Measurements from ENCODE around the gene OR4D5. TPM values are rescaled to one million over a fixed set of nuclear protein-coding genes. Genes with fewer than 3 reads are reported as not detected.

The OR4D5 gene
- total RNA-seq, 1 experiment from 2014 or later: not detected

DNA sequence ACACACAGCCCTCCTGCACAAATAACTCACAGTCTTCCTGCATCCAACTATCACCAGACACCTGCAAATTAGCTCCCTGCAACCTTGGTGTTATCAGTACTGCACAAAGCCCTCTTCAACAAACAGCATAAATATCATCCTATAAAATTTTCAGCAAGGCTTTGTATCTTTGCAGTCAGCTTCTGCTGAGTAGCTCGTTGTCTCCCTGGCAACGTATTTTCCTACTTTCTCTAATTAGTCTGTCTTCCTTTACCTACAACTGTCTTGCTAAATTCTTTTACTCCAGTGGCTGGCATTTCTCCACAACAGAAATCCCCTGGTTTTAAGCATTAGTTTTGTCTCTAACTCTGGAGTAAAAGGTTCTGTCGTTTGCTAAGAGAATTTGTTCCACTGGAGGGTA, 33.6 kb upstream of the OR4D5 start:
- no peaks in the 10 kb centered on the region for H3K36me3 Mint-ChIP-seq (ENCODE audit: insufficient read depth, unreplicated experiment)
- no peak overlapping the region for H3K27ac Mint-ChIP-seq (ENCODE audit: unreplicated experiment)
- Histone ChIP-seq H3K9me3 (no peaks in the 10 kb centered on the region), H3K4me3 (ENCODE audit: low read depth, low read length) (no peak overlapping the region), H3K27me3 (replicated peaks; ENCODE audit: control insufficient read depth, insufficient read depth, low read length) (no peaks in the 10 kb centered on the region; the same call in 1 of the 2 replicates), H3K36me3 (ENCODE audit: control insufficient read depth, insufficient read depth, low read length) (no peaks in the 10 kb centered on the region), H3K4me1 (no peaks in the 10 kb centered on the region)
- no peak for TF ChIP-seq CTCF (IDR thresholded peaks at IDR 0.05; ENCODE audit: insufficient read depth in 1 of 2, low read depth in 1 of 2, low read length in 1 of 2, severe bottlenecking in 1 of 2, unreplicated experiment in 1 of 2)
- BruUV-seq (replicated peaks): no TSS peak
- H3K4me3 Mint-ChIP-seq (ENCODE audit: unreplicated experiment): no peak overlapping the region
- intact Hi-C loops (cut with micrococcal nuclease; ENCODE audit: unreplicated experiment): no loop called here
- ChIA-PET POLR2A (no interaction called here), CTCF (interaction anchor here (0.6 kb wide), 1 partner anchor 170 kb away, joined by 3 read pairs; no protein-coding TSS in a partner anchor)
- DNase-seq: no peak
- H3K9me3 Mint-ChIP-seq (ENCODE audit: unreplicated experiment): no peaks in the 10 kb centered on the region
- H3K27me3 Mint-ChIP-seq (ENCODE audit: insufficient read depth, unreplicated experiment): peaks cover 18% of the 10 kb centered on the region
- H3K4me1 Mint-ChIP-seq (ENCODE audit: low read depth, unreplicated experiment): no peaks in the 10 kb centered on the region

GRCh38 chr11:123920943-123921342, 18.5 kb upstream of the OR4D5 start:
- intact Hi-C loops (cut with micrococcal nuclease; ENCODE audit: unreplicated experiment): no loop called here
- no peaks in the 10 kb centered on the region for H3K9me3 ChIP-seq
- Mint-ChIP-seq H3K27me3 (ENCODE audit: insufficient read depth, unreplicated experiment) (peaks cover 19% of the 10 kb centered on the region), H3K4me3 (ENCODE audit: unreplicated experiment) (no peak overlapping the region), H3K9me3 (ENCODE audit: unreplicated experiment) (no peaks in the 10 kb centered on the region), H3K4me1 (ENCODE audit: low read depth, unreplicated experiment) (no peaks in the 10 kb centered on the region), H3K36me3 (ENCODE audit: insufficient read depth, unreplicated experiment) (no peaks in the 10 kb centered on the region), H3K27ac (ENCODE audit: unreplicated experiment) (no peak overlapping the region)
- no peaks in the 10 kb centered on the region for H3K27me3 ChIP-seq (replicated peaks; ENCODE audit: control insufficient read depth, insufficient read depth, low read length)
- CTCF ChIA-PET: no interaction called here
- no peak overlapping the region for H3K4me3 ChIP-seq (ENCODE audit: low read depth, low read length)
- H3K4me1 ChIP-seq: no peaks in the 10 kb centered on the region
- BruUV-seq (replicated peaks): no TSS peak
- POLR2A ChIA-PET: no interaction called here
- DNase-seq: no peak
- H3K36me3 ChIP-seq (ENCODE audit: control insufficient read depth, insufficient read depth, low read length): no peaks in the 10 kb centered on the region
- no peak for TF ChIP-seq CTCF (IDR thresholded peaks at IDR 0.05; ENCODE audit: insufficient read depth in 1 of 2, low read depth in 1 of 2, low read length in 1 of 2, severe bottlenecking in 1 of 2, unreplicated experiment in 1 of 2)

- intact Hi-C loops (cut with micrococcal nuclease; ENCODE audit: unreplicated experiment): no loop called here
- no peaks in the 10 kb centered on the region for H3K36me3 Mint-ChIP-seq (ENCODE audit: insufficient read depth, unreplicated experiment)
- POLR2A ChIA-PET: no interaction called here
- no peaks in the 10 kb centered on the region for H3K36me3 ChIP-seq (ENCODE audit: control insufficient read depth, insufficient read depth, low read length)
- no peak for DNase-seq
- no peaks in the 10 kb centered on the region for H3K4me1 Mint-ChIP-seq (ENCODE audit: low read depth, unreplicated experiment)
- no peaks in the 10 kb centered on the region for H3K9me3 ChIP-seq
- BruUV-seq (replicated peaks): no TSS peak
- no peaks in the 10 kb centered on the region for H3K4me1 ChIP-seq
- no peak overlapping the region for H3K4me3 Mint-ChIP-seq (ENCODE audit: unreplicated experiment)
- H3K27me3 ChIP-seq (replicated peaks; ENCODE audit: control insufficient read depth, insufficient read depth, low read length): no peaks in the 10 kb centered on the region
- no peak overlapping the region for H3K27ac Mint-ChIP-seq (ENCODE audit: unreplicated experiment)
- no peak overlapping the region for H3K4me3 ChIP-seq (ENCODE audit: low read depth, low read length)
- peaks cover 13% of the 10 kb centered on the region for H3K27me3 Mint-ChIP-seq (ENCODE audit: insufficient read depth, unreplicated experiment)
- CTCF ChIA-PET: no interaction called here
- no peak for TF ChIP-seq CTCF (IDR thresholded peaks at IDR 0.05; ENCODE audit: insufficient read depth in 1 of 2, low read depth in 1 of 2, low read length in 1 of 2, severe bottlenecking in 1 of 2, unreplicated experiment in 1 of 2)
- no peaks in the 10 kb centered on the region for H3K9me3 Mint-ChIP-seq (ENCODE audit: unreplicated experiment)
Observed at GRCh38 chr11:123924027-123924426, 15.4 kb upstream of the OR4D5 start.

Data from Caco-2 (cell line).